Left lung (tissue), 10 donors: Measurements from ENCODE around the gene ENDOD1. TPM values are rescaled to one million over a fixed set of nuclear protein-coding genes. Genes with fewer than 3 reads are reported as not detected.

Experiments
- ATAC-seq: fragments of 200-7000 bp; cut with Tn5 transposase; one replicate; pipeline ENCODE4 v1.9.1; 2020; ENCODE audit warnings: moderate library complexity
- DNase-seq, 4 donors: peaks; one replicate each; pipeline ENCODE4 v3.0.0-alpha.2; 2013 to 2020
- H3K27ac ChIP-seq, 2 donors: fragments of 200-600 bp; sonication (generic) in 1 of 2; one replicate each; pipeline versions ENCODE4 v1.5.0 to v1.8.0; 2020 to 2021
- H3K27me3 ChIP-seq, 2 donors: fragments of 200-600 bp; sonication (generic) in 1 of 2; one replicate each; pipeline versions ENCODE4 v1.5.0 to v1.8.0; 2020 to 2021
- H3K36me3 ChIP-seq, 2 donors: fragments of 200-600 bp; sonication (generic) in 1 of 2; one replicate each; pipeline versions ENCODE4 v1.5.0 to v1.8.0; 2020 to 2021
- H3K4me1 ChIP-seq, 2 donors: fragments of 200-600 bp; one replicate each; pipeline ENCODE4 v1.8.0; 2021
- H3K4me3 ChIP-seq, 2 donors: fragments of 200-600 bp; sonication (generic) in 1 of 2; one replicate each; pipeline versions ENCODE4 v1.5.0 to v1.8.0; 2020 to 2021; ENCODE audit warnings: mild to moderate bottlenecking in 1 of 2
- H3K9me3 ChIP-seq, 2 donors: fragments of 200-600 bp; sonication (generic) in 1 of 2; one replicate each; pipeline versions ENCODE4 v1.5.0 to v1.8.0; 2020 to 2021
- CTCF ChIP-seq, 2 donors: fragments of 200-600 bp; sonication (generic) in 1 of 2; IDR thresholded peaks; one replicate each; pipeline versions ENCODE4 v1.5.0 to v1.8.0; 2021; ENCODE audit warnings: antibody characterized with exemption in 2 of 2
- intact Hi-C, 2 donors: fragments of 100-400 bp; cut with DNase I; formaldehyde crosslinking; loops; one replicate each; pipeline versions ENCODE4 v1.11.2 to v1.14.2; 2022
- polyA plus RNA-seq, 6 donors: library from polyadenylated mRNA; unstranded; fragments of 120-200 nt; gene quantifications; one replicate each; pipeline ENCODE4 v1.2.1, GENCODE V29; 2013; ENCODE audit not compliant: insufficient read length in 6 of 6
- total RNA-seq, 2 donors: library from RNA; stranded (reverse); fragmentation: NEBNext Ultra II Directional; extraction: Animal tissue kit (Norgen Biotek cat#: 25700); gene quantifications; one replicate each; pipeline ENCODE4 v1.2.1, GENCODE V29; 2021
- donor health status: DM: no; HTN: yes; CAD: no.
- donor health status: DM: no; HTN: no; CAD: no.

Gene ENDOD1
- total and polyA plus RNA-seq, 8 donors, result 24.2 to 31.2 (median 26.3) TPM

DNA sequence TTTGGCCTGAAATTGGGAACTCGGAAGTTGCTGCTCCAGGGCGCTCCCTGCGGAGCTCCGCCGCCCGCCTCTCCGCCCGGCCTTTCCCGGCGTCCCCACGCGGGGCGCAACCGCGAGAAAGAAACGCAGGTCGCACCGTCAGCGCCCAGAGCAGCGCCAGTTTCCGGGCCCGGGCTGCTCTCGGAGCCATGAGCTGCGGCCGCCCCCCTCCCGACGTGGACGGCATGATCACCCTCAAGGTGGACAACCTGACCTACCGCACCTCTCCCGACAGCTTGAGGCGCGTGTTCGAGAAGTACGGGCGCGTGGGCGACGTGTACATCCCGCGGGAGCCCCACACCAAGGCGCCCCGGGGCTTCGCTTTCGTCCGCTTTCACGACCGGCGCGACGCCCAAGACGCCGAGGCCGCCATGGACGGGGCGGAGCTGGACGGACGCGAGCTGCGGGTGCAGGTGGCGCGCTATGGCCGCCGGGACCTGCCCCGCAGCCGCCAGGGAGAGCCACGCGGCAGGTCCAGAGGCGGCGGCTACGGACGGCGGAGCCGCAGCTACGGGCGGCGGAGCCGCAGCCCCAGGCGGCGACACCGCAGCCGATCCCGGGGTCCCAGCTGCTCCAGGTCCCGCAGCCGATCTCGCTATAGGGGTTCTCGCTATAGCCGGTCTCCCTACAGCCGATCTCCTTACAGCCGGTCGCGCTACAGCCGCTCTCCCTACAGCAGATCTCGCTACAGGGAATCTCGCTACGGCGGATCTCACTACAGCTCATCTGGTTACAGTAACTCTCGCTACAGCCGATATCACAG lies 22.4 kb upstream of the ENDOD1 start:
- intact Hi-C loops, result no loop called here
- ATAC-seq (peak; percentile 78), DNase-seq (peak; percentile 77 to 93 (median 82))
- no peaks in the 10 kb centered on the region for H3K36me3 ChIP-seq
- H3K27me3 ChIP-seq, result no peaks in the 10 kb centered on the region
- peak; percentile 27 to 63 for TF ChIP-seq CTCF (IDR thresholded peaks at IDR 0.05)
- peak overlapping the region; percentile 65 to 67 for H3K4me3 ChIP-seq
- peak overlapping the region; percentile 96 to 97 for H3K27ac ChIP-seq
- no peaks in the 10 kb centered on the region for H3K9me3 ChIP-seq
- peaks cover 7 to 28% of the 10 kb centered on the region in 2 donors for H3K4me1 ChIP-seq

GRCh38 chr11:95067841-95068219 lies 21.8 kb upstream of the ENDOD1 start:
- TF ChIP-seq CTCF (IDR thresholded peaks at IDR 0.05), result no peak
- DNase-seq (no peak), ATAC-seq (peak; percentile 31)
- no peaks in the 10 kb centered on the region for H3K9me3 ChIP-seq
- H3K27me3 ChIP-seq, result no peaks in the 10 kb centered on the region
- intact Hi-C loops, result no loop called here
- peaks cover 7 to 28% of the 10 kb centered on the region in 2 donors for H3K4me1 ChIP-seq
- H3K27ac ChIP-seq, result peak overlapping the region; percentile 96 to 97
- peak overlapping the region; percentile 65 to 67 for H3K4me3 ChIP-seq
- no peaks in the 10 kb centered on the region for H3K36me3 ChIP-seq

DNA sequence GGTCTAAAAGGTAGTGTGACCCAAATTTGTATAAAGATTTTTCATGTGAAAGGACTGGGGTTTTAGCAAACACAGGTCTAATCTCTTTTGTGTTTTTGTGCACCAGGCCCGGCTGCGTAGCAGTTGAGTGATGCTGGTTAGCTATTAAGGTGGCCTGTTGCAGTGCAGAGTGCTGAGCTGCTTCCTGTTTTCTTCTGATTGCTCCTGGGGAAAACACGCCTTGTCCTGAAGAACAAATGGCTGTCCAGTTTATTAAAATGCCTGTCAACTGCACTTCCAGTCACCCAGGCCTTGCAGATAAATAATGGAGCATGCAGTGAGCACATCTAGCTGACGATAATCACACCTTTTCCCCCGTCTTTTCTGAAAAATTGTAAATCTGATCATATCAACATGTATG lies 21.1 kb upstream of the ENDOD1 start:
- peak in 3 of 4 donors; percentile 56 to 83 (median 80) for DNase-seq
- intact Hi-C loops, result no loop called here
- H3K27me3 ChIP-seq, result no peaks in the 10 kb centered on the region
- peak overlapping the region; percentile 96 to 97 for H3K27ac ChIP-seq
- H3K4me1 ChIP-seq, result peaks cover 7 to 28% of the 10 kb centered on the region in 2 donors
- peak; percentile 85 for ATAC-seq
- H3K4me3 ChIP-seq, result peak overlapping the region; percentile 65 to 67
- H3K9me3 ChIP-seq, result no peaks in the 10 kb centered on the region
- no peak for TF ChIP-seq CTCF (IDR thresholded peaks at IDR 0.05)
- H3K36me3 ChIP-seq, result no peaks in the 10 kb centered on the region

GRCh38 chr11:95070471-95070870 lies 19.2 kb upstream of the ENDOD1 start:
- ATAC-seq (no peak), DNase-seq (no peak)
- intact Hi-C loops, result loop anchor here in 1 of 2 donors (5.0 kb wide), 1 partner anchor 77 kb away; no protein-coding TSS in a partner anchor
- Histone ChIP-seq H3K27me3 (no peaks in the 10 kb centered on the region), H3K4me3 (no peak overlapping the region), H3K4me1 (peaks cover 11 to 40% of the 10 kb centered on the region in 2 donors), H3K9me3 (no peaks in the 10 kb centered on the region), H3K36me3 (no peaks in the 10 kb centered on the region), H3K27ac (no peak overlapping the region)
- no peak for TF ChIP-seq CTCF (IDR thresholded peaks at IDR 0.05)

DNA sequence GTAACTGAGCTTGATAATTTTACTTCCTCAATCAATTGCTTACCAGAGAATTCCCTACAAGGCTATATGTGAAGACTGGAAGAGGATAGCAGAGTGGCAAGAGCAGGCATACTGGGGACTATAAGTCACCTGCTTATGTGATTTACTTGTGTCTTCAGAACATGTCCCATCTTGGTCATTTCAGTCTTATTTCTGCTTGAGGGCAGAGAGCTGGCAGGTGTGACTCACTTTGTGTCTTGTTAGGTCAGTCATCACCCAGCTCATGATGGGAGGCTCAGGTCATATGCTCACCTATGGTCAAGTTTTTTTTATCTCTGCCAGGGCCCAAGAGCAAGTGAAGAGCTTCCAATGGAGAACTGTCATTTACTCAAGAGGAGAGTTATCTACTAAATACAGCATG lies 16.7 kb upstream of the ENDOD1 start:
- Histone ChIP-seq H3K27me3 (no peaks in the 10 kb centered on the region), H3K4me1 (peaks cover 19 to 55% of the 10 kb centered on the region in 2 donors), H3K9me3 (no peaks in the 10 kb centered on the region), H3K4me3 (no peak overlapping the region), H3K36me3 (no peaks in the 10 kb centered on the region), H3K27ac (no peak overlapping the region)
- intact Hi-C loops, result loop anchor here in 1 of 2 donors (5.0 kb wide), 1 partner anchor 74 kb away; no protein-coding TSS in a partner anchor
- no peak for TF ChIP-seq CTCF (IDR thresholded peaks at IDR 0.05)
- DNase-seq (no peak), ATAC-seq (no peak)
